Measurements from ENCODE around the gene TSPYL1. TPM values are rescaled to one million over a fixed set of nuclear protein-coding genes. Genes with fewer than 3 reads are reported as not detected.

TSPYL1 gene
- total and polyA plus RNA-seq, 2 experiments from 2014 or later = 24.9 to 66.1 TPM

- H3K36me3 Mint-ChIP-seq (ENCODE audit: low read depth) = peaks cover 3% of the 10 kb centered on the region; the same call in 1 of the 3 replicates
- H3K9me3 Mint-ChIP-seq = no peaks in the 10 kb centered on the region
- Histone ChIP-seq H2AFZ (no peak overlapping the region), H3K4me1 (ENCODE audit: insufficient read depth) (peaks cover 27% of the 10 kb centered on the region), H3K27me3 (ENCODE audit: insufficient read depth) (no peaks in the 10 kb centered on the region), H4K20me1 (replicated peaks; ENCODE audit: insufficient read depth) (no peaks in the 10 kb centered on the region), H3K27ac (ENCODE audit: low read depth) (no peak overlapping the region), H3K79me2 (replicated peaks; ENCODE audit: insufficient read depth) (no peaks in the 10 kb centered on the region), H3K4me2 (no peak overlapping the region), H3K9me2 (ENCODE audit: insufficient read depth) (no peaks in the 10 kb centered on the region), H3K4me3 (no peak overlapping the region), H3F3A (replicated peaks; ENCODE audit: low read depth) (no peaks in the 10 kb centered on the region), H3K36me3 (ENCODE audit: insufficient read depth) (no peaks in the 10 kb centered on the region)
- H3K4me1 Mint-ChIP-seq = peaks cover 29% of the 10 kb centered on the region
- no peak overlapping the region for H3K27ac Mint-ChIP-seq
- TF ChIP-seq, protein P1, sequence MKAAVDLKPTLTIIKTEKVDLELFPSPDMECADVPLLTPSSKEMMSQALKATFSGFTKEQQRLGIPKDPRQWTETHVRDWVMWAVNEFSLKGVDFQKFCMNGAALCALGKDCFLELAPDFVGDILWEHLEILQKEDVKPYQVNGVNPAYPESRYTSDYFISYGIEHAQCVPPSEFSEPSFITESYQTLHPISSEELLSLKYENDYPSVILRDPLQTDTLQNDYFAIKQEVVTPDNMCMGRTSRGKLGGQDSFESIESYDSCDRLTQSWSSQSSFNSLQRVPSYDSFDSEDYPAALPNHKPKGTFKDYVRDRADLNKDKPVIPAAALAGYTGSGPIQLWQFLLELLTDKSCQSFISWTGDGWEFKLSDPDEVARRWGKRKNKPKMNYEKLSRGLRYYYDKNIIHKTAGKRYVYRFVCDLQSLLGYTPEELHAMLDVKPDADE (IDR thresholded peaks at IDR 0.05) = no peak
- no peak for TF ChIP-seq ZNF331 (CRISPR knock-in tag; IDR thresholded peaks at IDR 0.05; ENCODE audit: low read depth)
- TF ChIP-seq REST (IDR thresholded peaks at IDR 0.05; ENCODE audit: unreplicated experiment) = no peak
- no peak for TF ChIP-seq JUNB (IDR thresholded peaks at IDR 0.05; ENCODE audit: unreplicated experiment)
- TF ChIP-seq NANOG (IDR thresholded peaks at IDR 0.05; ENCODE audit: borderline replicate concordance) = no peak
- DNase-seq (ENCODE audit: low spot score) (no peak), ATAC-seq (no peak)
- H3K27me3 Mint-ChIP-seq (ENCODE audit: insufficient read depth, low read depth, poor library complexity) = no peaks in the 10 kb centered on the region
- H3K4me3 Mint-ChIP-seq = no peak overlapping the region
Measured at GRCh38 chr6:116267836-116268588, 11.7 kb downstream of the TSPYL1 start.

DNA sequence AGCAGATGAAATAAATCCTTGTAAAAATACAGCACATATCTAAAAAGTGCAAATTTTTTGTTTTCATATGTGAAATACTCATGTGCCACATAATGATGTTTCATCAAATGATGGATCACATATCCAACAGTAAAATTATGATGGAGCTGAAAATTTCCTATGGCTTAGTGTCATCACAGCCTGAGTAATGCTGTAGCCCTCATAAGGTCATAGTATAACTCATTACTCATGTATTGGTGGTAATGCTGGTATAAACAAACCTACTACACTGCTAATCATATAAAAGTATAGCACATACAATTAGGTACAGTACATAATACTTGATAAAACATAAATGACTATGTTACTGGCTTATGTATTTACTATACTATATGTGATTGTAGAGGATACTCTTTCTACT, 12.9 kb downstream of the TSPYL1 start:
- H3K79me2 ChIP-seq (replicated peaks; ENCODE audit: insufficient read depth) = no peaks in the 10 kb centered on the region; the same call in 1 of the 2 replicates
- H2AFZ ChIP-seq = no peak overlapping the region
- Mint-ChIP-seq H3K36me3 (ENCODE audit: low read depth) (peaks cover 3% of the 10 kb centered on the region; the same call in 1 of the 3 replicates), H3K27ac (no peak overlapping the region), H3K4me1 (peaks cover 17% of the 10 kb centered on the region), H3K27me3 (ENCODE audit: insufficient read depth, low read depth, poor library complexity) (no peaks in the 10 kb centered on the region), H3K9me3 (no peaks in the 10 kb centered on the region), H3K4me3 (no peak overlapping the region)
- no peak for ATAC-seq
- H3K4me1 ChIP-seq (ENCODE audit: insufficient read depth) = peaks cover 15% of the 10 kb centered on the region
- no peaks in the 10 kb centered on the region for H3F3A ChIP-seq (replicated peaks; ENCODE audit: low read depth)
- H3K27ac ChIP-seq (ENCODE audit: low read depth) = no peak overlapping the region
- H4K20me1 ChIP-seq (replicated peaks; ENCODE audit: insufficient read depth) = no peaks in the 10 kb centered on the region
- no peak overlapping the region for H3K4me2 ChIP-seq
- no peaks in the 10 kb centered on the region for H3K9me2 ChIP-seq (ENCODE audit: insufficient read depth)
- no peak for DNase-seq (ENCODE audit: low spot score)
- no peak overlapping the region for H3K4me3 ChIP-seq
- no peaks in the 10 kb centered on the region; the same call in 1 of the 2 replicates for H3K36me3 ChIP-seq (ENCODE audit: insufficient read depth)
- no peaks in the 10 kb centered on the region for H3K27me3 ChIP-seq (ENCODE audit: insufficient read depth)
- TF ChIP-seq CTCF (conservative IDR thresholded peaks at IDR 0.05; ENCODE audit: low read depth in 2 of 2) (no peak), POLR2AphosphoS5 (IDR thresholded peaks at IDR 0.05; ENCODE audit: low read depth) (no peak), EZH2 (IDR thresholded peaks at IDR 0.05; ENCODE audit: low read depth, unreplicated experiment) (no peak), JUNB (IDR thresholded peaks at IDR 0.05; ENCODE audit: unreplicated experiment) (no peak), ZNF114 (CRISPR knock-in tag; IDR thresholded peaks at IDR 0.05) (no peak)

Measured in GM23338 (cell line).